GM19239 (cell line): Measurements from ENCODE around the gene MGAT5B.

Experiments used
- DNase-seq: peaks from one replicate; pipeline ENCODE4 v3.0.0; 2011; ENCODE audit warnings: low spot score; ENCODE audit not compliant: insufficient read length
- FAIRE-seq: peaks from 2 replicates; lab custom pipeline; 2011; peaks lifted over from hg19 to GRCh38; lab: Jason Lieb, UNC

MGAT5B gene

GRCh38 chr17:76873856-76874255, 5.7 kb downstream of the MGAT5B start:
- FAIRE-seq, result no peak

GRCh38 chr17:76877437-76877836, 9.2 kb downstream of the MGAT5B start:
- FAIRE-seq (no peak), DNase-seq (no peak)

More at GRCh38 chr17:76873856-76874255, 5.7 kb downstream of the MGAT5B start:
- DNase-seq, result no peak

- FAIRE-seq (no peak), DNase-seq (no peak)
Observed at GRCh38 chr17:76878568-76878967, 10.4 kb downstream of the MGAT5B start.

- no peak for DNase-seq
- no peak for FAIRE-seq
Observed at GRCh38 chr17:76879254-76879653, 11.1 kb downstream of the MGAT5B start.

GRCh38 chr17:76879691-76880090, 11.5 kb downstream of the MGAT5B start:
- FAIRE-seq, result no peak
- DNase-seq, result no peak

GRCh38 chr17:76880268-76880667, 12.1 kb downstream of the MGAT5B start:
- no peak for FAIRE-seq
- no peak for DNase-seq

- DNase-seq (no peak), FAIRE-seq (no peak)
Observed at GRCh38 chr17:76880971-76881370, 12.8 kb downstream of the MGAT5B start.

- DNase-seq (no peak), FAIRE-seq (no peak)
Observed at GRCh38 chr17:76881408-76881807, 13.2 kb downstream of the MGAT5B start.

GRCh38 chr17:76881966-76882365, 13.8 kb downstream of the MGAT5B start:
- FAIRE-seq (no peak), DNase-seq (no peak)

GRCh38 chr17:76883744-76884525, 15.7 kb downstream of the MGAT5B start:
- DNase-seq (no peak), FAIRE-seq (no peak)

- no peak for DNase-seq
- FAIRE-seq, result no peak
Observed at GRCh38 chr17:76884995-76885893, 17.0 kb downstream of the MGAT5B start.

GRCh38 chr17:76885894-76886290, 17.7 kb downstream of the MGAT5B start:
- no peak for FAIRE-seq
- no peak for DNase-seq

- no peak for FAIRE-seq
Observed at GRCh38 chr17:76886395-76886794, 18.2 kb downstream of the MGAT5B start.

GRCh38 chr17:76887802-76888201, 19.6 kb downstream of the MGAT5B start:
- FAIRE-seq, result no peak

More at GRCh38 chr17:76886395-76886794, 18.2 kb downstream of the MGAT5B start:
- no peak for DNase-seq

GRCh38 chr17:76888661-76889060, 20.5 kb downstream of the MGAT5B start:
- FAIRE-seq (no peak), DNase-seq (no peak)

More at GRCh38 chr17:76887802-76888201, 19.6 kb downstream of the MGAT5B start:
- DNase-seq, result no peak

GRCh38 chr17:76889323-76889722, 21.1 kb downstream of the MGAT5B start:
- no peak for DNase-seq
- no peak for FAIRE-seq

GRCh38 chr17:76892329-76892728, 24.1 kb downstream of the MGAT5B start:
- no peak for DNase-seq
- FAIRE-seq, result no peak

GRCh38 chr17:76893623-76894334, 25.6 kb downstream of the MGAT5B start:
- DNase-seq, result no peak
- no peak for FAIRE-seq

GRCh38 chr17:76894842-76895241, 26.6 kb downstream of the MGAT5B start:
- FAIRE-seq (no peak), DNase-seq (no peak)

GRCh38 chr17:76897023-76897422, 28.8 kb downstream of the MGAT5B start:
- DNase-seq (no peak), FAIRE-seq (no peak)
